ENCODE data around the gene PNPO.

- TF ChIP-seq ZFP37 (CRISPR knock-in tag; IDR thresholded peaks at IDR 0.05; ENCODE audit: borderline replicate concordance) (no peak), MBNL3 (CRISPR knock-in tag; conservative IDR thresholded peaks at IDR 0.05) (no peak), SOX5 (CRISPR knock-in tag; IDR thresholded peaks at IDR 0.05; ENCODE audit: borderline replicate concordance) (no peak), ATF7 (IDR thresholded peaks at IDR 0.05) (no peak), ATF7 (CRISPR knock-in tag; IDR thresholded peaks at IDR 0.05) (no peak), POLR2A (IDR thresholded peaks at IDR 0.05; ENCODE audit: insufficient read depth in 1 of 2, low read depth in 2 of 2, low read length in 2 of 2) (no peak), ZFP41 (CRISPR knock-in tag; IDR thresholded peaks at IDR 0.05; ENCODE audit: borderline replicate concordance) (no peak), ZSCAN22 (CRISPR knock-in tag; IDR thresholded peaks at IDR 0.05) (no peak), ATAD3A (CRISPR knock-in tag; IDR thresholded peaks at IDR 0.05) (no peak), ZNF530 (CRISPR knock-in tag; IDR thresholded peaks at IDR 0.05; ENCODE audit: low read depth) (no peak), CEBPB (IDR thresholded peaks at IDR 0.05; ENCODE audit: borderline replicate concordance, low read depth, low read length) (no peak)
Observed at GRCh38 chr17:47950448-47950847, 9.1 kb downstream of the PNPO start.
